Naive thymus-derived CD4-positive, alpha-beta T cell (primary cell): ENCODE measurements around the gene C1QTNF1. TPM values are rescaled to one million over a fixed set of nuclear protein-coding genes. Genes with fewer than 3 reads are reported as not detected.

ENCODE experiments used
- ATAC-seq: fragments of 150-1000 bp; cut with Tn5 transposase; 2 replicates; pipeline ENCODE4 v1.10.0; 2021; ENCODE audit warnings: mild to moderate bottlenecking, moderate library complexity
- CTCF ChIA-PET: fragments of 350-600 bp; sonication (Branson Sonifier 250); formaldehyde crosslinking; loops from one replicate; lab custom pipeline; 2021; ENCODE audit warnings: antibody characterized with exemption; lab: Charles Lee
- POLR2A ChIA-PET: fragments of 350-600 bp; sonication (Branson Sonifier 250); formaldehyde crosslinking; loops from one replicate; lab custom pipeline; 2021; ENCODE audit warnings: antibody characterized with exemption, inconsistent platforms; lab: Charles Lee
- DNase-seq, 9 donors: peaks; one replicate each; pipeline versions ENCODE4 v3.0.0 to v3.0.0-alpha.2; 2020 to 2022; ENCODE audit warnings: mixed read lengths in 1 of 9
- H3K27ac ChIP-seq: one replicate; pipeline ENCODE4 v1.7.0; 2013; ENCODE audit warnings: mild to moderate bottlenecking, low read depth, low read length, moderate library complexity
- H3K27me3 ChIP-seq, 2 donors: one replicate each; pipeline ENCODE4 v1.7.0; 2013; ENCODE audit warnings: low read length in 2 of 2, mild to moderate bottlenecking in 2 of 2, moderate library complexity in 2 of 2; ENCODE audit not compliant: control insufficient read depth in 2 of 2, insufficient read depth in 2 of 2
- H3K36me3 ChIP-seq, 3 experiments: 1 replicate in 2 of 3; 2 replicates in 1 of 3; pipeline ENCODE4 v1.7.0; 2013; ENCODE audit warnings: low read length in 3 of 3, mild to moderate bottlenecking in 3 of 3, moderate library complexity in 1 of 3; ENCODE audit not compliant: insufficient read depth in 3 of 3, control insufficient read depth in 2 of 3
- H3K4me1 ChIP-seq, 2 donors: one replicate each; pipeline ENCODE4 v1.7.0; 2013; ENCODE audit warnings: low read length in 2 of 2, mild to moderate bottlenecking in 2 of 2, moderate library complexity in 1 of 2; ENCODE audit not compliant: control insufficient read depth in 2 of 2, insufficient read depth in 2 of 2
- H3K4me3 ChIP-seq: 2 replicates; pipeline ENCODE4 v1.7.0; 2013; ENCODE audit warnings: mild to moderate bottlenecking, low read length
- H3K9me3 ChIP-seq, 3 experiments: 1 replicate in 2 of 3; 2 replicates in 1 of 3; pipeline ENCODE4 v1.7.0; 2013; ENCODE audit warnings: low read length in 3 of 3; ENCODE audit not compliant: control insufficient read depth in 2 of 3
- H3K27ac Mint-ChIP-seq, 9 donors: one replicate each; pipeline ENCODE4 v1.8.0; 2020 to 2022; ENCODE audit warnings: mixed read lengths in 9 of 9, mild to moderate bottlenecking in 8 of 9, moderate library complexity in 5 of 9, inconsistent platforms in 2 of 9
- H3K27me3 Mint-ChIP-seq, 5 donors: one replicate each; pipeline ENCODE4 v1.8.0; 2021 to 2022; ENCODE audit warnings: mixed read lengths in 5 of 5, mild to moderate bottlenecking in 1 of 5
- H3K36me3 Mint-ChIP-seq, 5 donors: one replicate each; pipeline ENCODE4 v1.8.0; 2020 to 2022; ENCODE audit warnings: mixed read lengths in 5 of 5, mild to moderate bottlenecking in 3 of 5, inconsistent platforms in 1 of 5
- H3K4me1 Mint-ChIP-seq, 7 donors: one replicate each; pipeline ENCODE4 v1.8.0; 2020 to 2022; ENCODE audit warnings: mixed read lengths in 7 of 7, mild to moderate bottlenecking in 3 of 7, inconsistent platforms in 1 of 7
- H3K4me3 Mint-ChIP-seq, 10 donors: one replicate each; pipeline ENCODE4 v1.8.0; 2020 to 2022; ENCODE audit warnings: mild to moderate bottlenecking in 10 of 10, mixed read lengths in 10 of 10, moderate library complexity in 6 of 10, inconsistent platforms in 2 of 10
- H3K9me3 Mint-ChIP-seq, 11 donors: one replicate each; pipeline ENCODE4 v1.8.0; 2020 to 2022; ENCODE audit warnings: mixed read lengths in 11 of 11, mild to moderate bottlenecking in 4 of 11, inconsistent platforms in 1 of 11, moderate library complexity in 1 of 11
- intact Hi-C, 2 donors: fragments of 100-400 bp; cut with micrococcal nuclease; formaldehyde crosslinking; loops; one replicate each; pipeline ENCODE4 v1.15.1; 2023
- polyA plus RNA-seq, 2 donors: library from polyadenylated mRNA; unstranded; fragments of 300-500 nt; fragmentation: Illumina TruSeq; gene quantifications; one replicate each; pipeline ENCODE4 v1.2.3, GENCODE V29; 2021
- total RNA-seq, 6 experiments: library from RNA in 5 of 6; stranded (reverse) in 5 of 6; gene quantifications; 1 replicate in 5 of 6; 2 replicates in 1 of 6; pipeline ENCODE4 v1.2.3 and lab custom pipeline; 2021 to 2026

C1QTNF1 gene
- total and polyA plus RNA-seq, 7 experiments from 2014 or later, result 0.10 TPM; not detected in 6

DNA sequence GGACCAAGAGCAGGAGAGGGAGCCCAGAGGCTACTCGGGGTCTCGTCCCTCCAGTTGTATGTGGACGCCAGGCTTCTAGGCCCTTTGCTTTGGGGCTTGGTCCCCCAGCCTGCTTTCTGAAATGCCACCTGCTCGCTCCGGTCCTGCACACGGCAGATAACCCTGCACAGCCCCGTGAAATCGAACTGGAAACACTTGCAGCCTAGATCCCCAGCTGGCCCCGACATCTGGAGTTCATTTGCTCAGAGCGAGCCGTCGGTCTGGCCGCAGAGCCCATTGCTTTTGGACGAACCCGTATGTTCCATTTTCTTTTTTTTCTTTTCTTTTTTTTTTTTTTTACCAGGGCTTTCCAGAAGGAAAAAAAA, 22.9 kb downstream of the C1QTNF1 start:
- Mint-ChIP-seq H3K4me1 (peaks cover 0 to 9% (median 5%) of the 10 kb centered on the region in 7 donors), H3K9me3 (peaks cover 0 to 9% (median 0%) of the 10 kb centered on the region in 11 donors), H3K4me3 (no peak overlapping the region), H3K27ac (no peak overlapping the region), H3K27me3 (peaks cover 4 to 17% (median 12%) of the 10 kb centered on the region in 5 donors), H3K36me3 (no peaks in the 10 kb centered on the region)
- DNase-seq (no peak), ATAC-seq (no peak)
- POLR2A ChIA-PET, result no interaction called here
- H3K9me3 ChIP-seq, result no peaks in the 10 kb centered on the region
- H3K4me3 ChIP-seq, result no peak overlapping the region
- intact Hi-C loops, result loop anchor here (1.0 kb wide), 4 partner anchors 35 to 346 kb away; no protein-coding TSS in a partner anchor
- CTCF ChIA-PET, result no interaction called here
- no peaks in the 10 kb centered on the region for H3K36me3 ChIP-seq
- H3K27me3 ChIP-seq, result no peaks in the 10 kb centered on the region
- H3K27ac ChIP-seq, result no peak overlapping the region
- no peaks in the 10 kb centered on the region for H3K4me1 ChIP-seq

DNA sequence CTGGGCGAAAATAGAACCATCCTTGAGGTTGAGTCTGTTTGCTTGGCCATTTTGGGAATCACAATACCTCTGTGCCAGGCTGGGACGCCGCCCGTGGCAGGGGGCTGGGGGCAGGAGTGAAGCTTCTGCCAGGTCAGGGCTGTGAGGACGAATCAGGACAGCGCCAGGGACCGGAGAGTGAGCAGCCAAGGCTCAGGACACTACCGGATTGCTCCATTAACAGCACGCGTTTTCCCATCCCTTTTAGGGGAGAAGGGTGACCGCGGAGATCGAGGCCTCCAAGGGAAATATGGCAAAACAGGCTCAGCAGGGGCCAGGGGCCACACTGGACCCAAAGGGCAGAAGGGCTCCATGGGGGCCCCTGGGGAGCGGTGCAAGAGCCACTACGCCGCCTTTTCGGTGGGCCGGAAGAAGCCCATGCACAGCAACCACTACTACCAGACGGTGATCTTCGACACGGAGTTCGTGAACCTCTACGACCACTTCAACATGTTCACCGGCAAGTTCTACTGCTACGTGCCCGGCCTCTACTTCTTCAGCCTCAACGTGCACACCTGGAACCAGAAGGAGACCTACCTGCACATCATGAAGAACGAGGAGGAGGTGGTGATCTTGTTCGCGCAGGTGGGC, 23.4 kb downstream of the C1QTNF1 start:
- CTCF ChIA-PET, result no interaction called here
- Histone ChIP-seq H3K27ac (no peak overlapping the region), H3K36me3 (no peaks in the 10 kb centered on the region), H3K27me3 (no peaks in the 10 kb centered on the region), H3K9me3 (no peaks in the 10 kb centered on the region), H3K4me1 (no peaks in the 10 kb centered on the region), H3K4me3 (no peak overlapping the region)
- Mint-ChIP-seq H3K4me3 (no peak overlapping the region), H3K27ac (no peak overlapping the region), H3K36me3 (no peaks in the 10 kb centered on the region), H3K9me3 (peaks cover 0 to 11% (median 0%) of the 10 kb centered on the region in 11 donors), H3K27me3 (peaks cover 4 to 17% (median 12%) of the 10 kb centered on the region in 5 donors), H3K4me1 (peaks cover 0 to 9% (median 5%) of the 10 kb centered on the region in 7 donors)
- intact Hi-C loops, result no loop called here
- POLR2A ChIA-PET, result no interaction called here
- DNase-seq, result no peak
- ATAC-seq, result no peak

DNA sequence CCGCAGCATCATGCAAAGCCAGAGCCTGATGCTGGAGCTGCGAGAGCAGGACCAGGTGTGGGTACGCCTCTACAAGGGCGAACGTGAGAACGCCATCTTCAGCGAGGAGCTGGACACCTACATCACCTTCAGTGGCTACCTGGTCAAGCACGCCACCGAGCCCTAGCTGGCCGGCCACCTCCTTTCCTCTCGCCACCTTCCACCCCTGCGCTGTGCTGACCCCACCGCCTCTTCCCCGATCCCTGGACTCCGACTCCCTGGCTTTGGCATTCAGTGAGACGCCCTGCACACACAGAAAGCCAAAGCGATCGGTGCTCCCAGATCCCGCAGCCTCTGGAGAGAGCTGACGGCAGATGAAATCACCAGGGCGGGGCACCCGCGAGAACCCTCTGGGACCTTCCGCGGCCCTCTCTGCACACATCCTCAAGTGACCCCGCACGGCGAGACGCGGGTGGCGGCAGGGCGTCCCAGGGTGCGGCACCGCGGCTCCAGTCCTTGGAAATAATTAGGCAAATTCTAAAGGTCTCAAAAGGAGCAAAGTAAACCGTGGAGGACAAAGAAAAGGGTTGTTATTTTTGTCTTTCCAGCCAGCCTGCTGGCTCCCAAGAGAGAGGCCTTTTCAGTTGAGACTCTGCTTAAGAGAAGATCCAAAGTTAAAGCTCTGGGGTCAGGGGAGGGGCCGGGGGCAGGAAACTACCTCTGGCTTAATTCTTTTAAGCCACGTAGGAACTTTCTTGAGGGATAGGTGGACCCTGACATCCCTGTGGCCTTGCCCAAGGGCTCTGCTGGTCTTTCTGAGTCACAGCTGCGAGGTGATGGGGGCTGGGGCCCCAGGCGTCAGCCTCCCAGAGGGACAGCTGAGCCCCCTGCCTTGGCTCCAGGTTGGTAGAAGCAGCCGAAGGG, 24.2 kb downstream of the C1QTNF1 start:
- CTCF ChIA-PET, result interaction anchor here (0.7 kb wide), 1 partner anchor 17 kb away, joined by 3 read pairs; no protein-coding TSS in a partner anchor
- Histone ChIP-seq H3K4me3 (no peak overlapping the region), H3K4me1 (no peaks in the 10 kb centered on the region), H3K27me3 (no peaks in the 10 kb centered on the region), H3K36me3 (no peaks in the 10 kb centered on the region), H3K27ac (no peak overlapping the region), H3K9me3 (no peaks in the 10 kb centered on the region)
- Mint-ChIP-seq H3K27ac (no peak overlapping the region), H3K9me3 (peaks cover 0 to 7% (median 0%) of the 10 kb centered on the region in 11 donors), H3K36me3 (no peaks in the 10 kb centered on the region), H3K4me3 (no peak overlapping the region), H3K27me3 (peaks cover 3 to 17% (median 12%) of the 10 kb centered on the region in 5 donors), H3K4me1 (peaks cover 0 to 9% (median 5%) of the 10 kb centered on the region in 7 donors)
- intact Hi-C loops, result no loop called here
- no peak for DNase-seq
- POLR2A ChIA-PET, result no interaction called here
- no peak for ATAC-seq

DNA sequence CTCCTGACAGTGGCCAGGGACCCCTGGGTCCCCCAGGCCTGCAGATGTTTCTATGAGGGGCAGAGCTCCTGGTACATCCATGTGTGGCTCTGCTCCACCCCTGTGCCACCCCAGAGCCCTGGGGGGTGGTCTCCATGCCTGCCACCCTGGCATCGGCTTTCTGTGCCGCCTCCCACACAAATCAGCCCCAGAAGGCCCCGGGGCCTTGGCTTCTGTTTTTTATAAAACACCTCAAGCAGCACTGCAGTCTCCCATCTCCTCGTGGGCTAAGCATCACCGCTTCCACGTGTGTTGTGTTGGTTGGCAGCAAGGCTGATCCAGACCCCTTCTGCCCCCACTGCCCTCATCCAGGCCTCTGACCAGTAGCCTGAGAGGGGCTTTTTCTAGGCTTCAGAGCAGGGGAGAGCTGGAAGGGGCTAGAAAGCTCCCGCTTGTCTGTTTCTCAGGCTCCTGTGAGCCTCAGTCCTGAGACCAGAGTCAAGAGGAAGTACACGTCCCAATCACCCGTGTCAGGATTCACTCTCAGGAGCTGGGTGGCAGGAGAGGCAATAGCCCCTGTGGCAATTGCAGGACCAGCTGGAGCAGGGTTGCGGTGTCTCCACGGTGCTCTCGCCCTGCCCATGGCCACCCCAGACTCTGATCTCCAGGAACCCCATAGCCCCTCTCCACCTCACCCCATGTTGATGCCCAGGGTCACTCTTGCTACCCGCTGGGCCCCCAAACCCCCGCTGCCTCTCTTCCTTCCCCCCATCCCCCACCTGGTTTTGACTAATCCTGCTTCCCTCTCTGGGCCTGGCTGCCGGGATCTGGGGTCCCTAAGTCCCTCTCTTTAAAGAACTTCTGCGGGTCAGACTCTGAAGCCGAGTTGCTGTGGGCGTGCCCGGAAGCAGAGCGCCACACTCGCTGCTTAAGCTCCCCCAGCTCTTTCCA, 25.1 kb downstream of the C1QTNF1 start:
- Mint-ChIP-seq H3K4me1 (peaks cover 0 to 9% (median 5%) of the 10 kb centered on the region in 7 donors), H3K27me3 (peaks cover 4 to 20% (median 12%) of the 10 kb centered on the region in 5 donors), H3K9me3 (peaks cover 0 to 12% (median 7%) of the 10 kb centered on the region in 11 donors), H3K36me3 (peaks cover 0 to 7% (median under 1%) of the 10 kb centered on the region in 5 donors), H3K27ac (no peak overlapping the region), H3K4me3 (no peak overlapping the region)
- Histone ChIP-seq H3K9me3 (no peaks in the 10 kb centered on the region), H3K4me1 (no peaks in the 10 kb centered on the region), H3K36me3 (no peaks in the 10 kb centered on the region), H3K4me3 (no peak overlapping the region), H3K27me3 (no peaks in the 10 kb centered on the region), H3K27ac (no peak overlapping the region)
- ChIA-PET CTCF (interaction anchor here (0.7 kb wide), 1 partner anchor 11 kb away, joined by 3 read pairs; no protein-coding TSS in a partner anchor), POLR2A (no interaction called here)
- ATAC-seq (no peak), DNase-seq (no peak)
- intact Hi-C loops, result no loop called here

DNA sequence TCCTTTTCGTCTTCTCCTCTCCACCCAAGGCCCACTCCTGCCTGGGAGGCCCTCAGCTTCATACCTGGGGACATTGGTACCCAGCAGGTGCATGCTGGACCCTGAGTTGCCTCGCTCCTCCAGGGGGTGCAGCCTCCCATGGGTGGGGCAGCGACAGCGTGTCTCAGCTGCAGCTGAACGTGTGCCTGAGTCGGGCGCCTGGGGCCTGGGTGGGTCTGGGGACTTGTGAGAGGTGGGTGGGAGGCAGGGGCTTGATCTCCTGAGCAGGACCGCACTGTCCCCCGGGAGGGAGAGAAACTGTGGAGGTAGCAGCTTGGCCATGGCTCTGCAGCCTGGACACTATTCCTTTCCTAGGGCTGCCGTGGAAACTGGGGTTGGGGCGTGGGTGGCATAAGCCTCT, 25.9 kb downstream of the C1QTNF1 start:
- Mint-ChIP-seq H3K4me3 (no peak overlapping the region), H3K27me3 (peaks cover 5 to 15% (median 9%) of the 10 kb centered on the region in 5 donors), H3K36me3 (peaks cover 0 to 10% (median 4%) of the 10 kb centered on the region in 5 donors), H3K9me3 (peaks cover 0 to 20% (median 10%) of the 10 kb centered on the region in 11 donors), H3K27ac (no peak overlapping the region), H3K4me1 (peaks cover 0 to 9% (median 5%) of the 10 kb centered on the region in 7 donors)
- DNase-seq (no peak), ATAC-seq (no peak)
- no peak overlapping the region for H3K27ac ChIP-seq
- intact Hi-C loops, result no loop called here
- H3K4me3 ChIP-seq, result no peak overlapping the region
- H3K36me3 ChIP-seq, result no peaks in the 10 kb centered on the region
- H3K27me3 ChIP-seq, result no peaks in the 10 kb centered on the region
- no peaks in the 10 kb centered on the region for H3K9me3 ChIP-seq
- CTCF ChIA-PET, result interaction anchor here (0.7 kb wide), 1 partner anchor 10 kb away, joined by 3 read pairs; no protein-coding TSS in a partner anchor
- POLR2A ChIA-PET, result no interaction called here
- H3K4me1 ChIP-seq, result no peaks in the 10 kb centered on the region

DNA sequence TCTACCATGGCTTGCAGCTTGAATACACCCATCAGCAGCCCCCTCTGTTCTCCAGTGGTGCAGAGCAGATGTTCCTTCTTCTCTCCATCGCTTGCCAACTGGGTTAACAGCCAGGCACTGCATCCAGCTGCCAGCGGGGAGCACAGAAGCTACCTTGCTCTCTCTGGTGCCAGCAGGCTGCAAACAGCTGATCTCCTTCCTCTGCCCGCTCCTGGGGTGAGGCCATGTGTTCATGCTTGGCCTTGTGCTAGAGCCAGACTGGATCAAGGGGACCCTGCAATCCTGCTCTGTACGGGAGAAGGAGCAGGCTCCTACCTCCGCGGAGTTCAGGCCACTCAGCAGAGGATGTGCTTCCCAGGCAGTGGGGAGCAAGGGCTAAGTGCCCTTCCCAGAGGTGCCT, 26.6 kb downstream of the C1QTNF1 start:
- no peak for ATAC-seq
- peaks cover 0 to 10% (median 4%) of the 10 kb centered on the region in 5 donors for H3K36me3 Mint-ChIP-seq
- ChIA-PET POLR2A (no interaction called here), CTCF (no interaction called here)
- DNase-seq, result no peak
- no peak overlapping the region for H3K27ac Mint-ChIP-seq
- Histone ChIP-seq H3K36me3 (no peaks in the 10 kb centered on the region), H3K27me3 (no peaks in the 10 kb centered on the region), H3K4me3 (no peak overlapping the region), H3K9me3 (no peaks in the 10 kb centered on the region), H3K4me1 (no peaks in the 10 kb centered on the region), H3K27ac (no peak overlapping the region)
- intact Hi-C loops, result no loop called here
- no peak overlapping the region for H3K4me3 Mint-ChIP-seq
- peaks cover 0 to 5% (median 3%) of the 10 kb centered on the region in 7 donors for H3K4me1 Mint-ChIP-seq
- peaks cover 5 to 13% (median 6%) of the 10 kb centered on the region in 5 donors for H3K27me3 Mint-ChIP-seq
- peaks cover 0 to 22% (median 10%) of the 10 kb centered on the region in 11 donors for H3K9me3 Mint-ChIP-seq
